ENCODE data around the gene AIPL1. TPM values are rescaled to one million over a fixed set of nuclear protein-coding genes. Genes with fewer than 3 reads are reported as not detected.
A peak's percentile ranks its signal among the peaks of the same experiment; 100 is the strongest.

AIPL1 gene
- total and polyA plus RNA-seq, 2 of the 13 experiments (the other 11 are each of a cell fraction or from before 2014, with no cell fraction given), result not detected

- FAIRE-seq, result peak; percentile 47
- peak; percentile 94 for TF ChIP-seq TFAP4 (IDR thresholded peaks at IDR 0.05; ENCODE audit: borderline replicate concordance, low read depth)
- TF ChIP-seq ZFY (CRISPR knock-in tag; IDR thresholded peaks at IDR 0.05), result peak; percentile 76; the same call in 1 of the 2 replicates
- peak; percentile 56 for TF ChIP-seq ZNF780A (CRISPR knock-in tag; IDR thresholded peaks at IDR 0.05)
- peak; percentile 32; the same call in 1 of the 2 replicates for TF ChIP-seq POLR2AphosphoS5 (IDR thresholded peaks at IDR 0.05; ENCODE audit: low read depth, low read length)
- TF ChIP-seq ZNF292 (CRISPR knock-in tag; IDR thresholded peaks at IDR 0.05; ENCODE audit: borderline replicate concordance, low read depth), result no peak
- TF ChIP-seq ZNF335 (CRISPR knock-in tag; IDR thresholded peaks at IDR 0.05), result no peak
- TF ChIP-seq ZNF230 (CRISPR knock-in tag; IDR thresholded peaks at IDR 0.05), result peak; percentile 95
- TF ChIP-seq, protein P1, sequence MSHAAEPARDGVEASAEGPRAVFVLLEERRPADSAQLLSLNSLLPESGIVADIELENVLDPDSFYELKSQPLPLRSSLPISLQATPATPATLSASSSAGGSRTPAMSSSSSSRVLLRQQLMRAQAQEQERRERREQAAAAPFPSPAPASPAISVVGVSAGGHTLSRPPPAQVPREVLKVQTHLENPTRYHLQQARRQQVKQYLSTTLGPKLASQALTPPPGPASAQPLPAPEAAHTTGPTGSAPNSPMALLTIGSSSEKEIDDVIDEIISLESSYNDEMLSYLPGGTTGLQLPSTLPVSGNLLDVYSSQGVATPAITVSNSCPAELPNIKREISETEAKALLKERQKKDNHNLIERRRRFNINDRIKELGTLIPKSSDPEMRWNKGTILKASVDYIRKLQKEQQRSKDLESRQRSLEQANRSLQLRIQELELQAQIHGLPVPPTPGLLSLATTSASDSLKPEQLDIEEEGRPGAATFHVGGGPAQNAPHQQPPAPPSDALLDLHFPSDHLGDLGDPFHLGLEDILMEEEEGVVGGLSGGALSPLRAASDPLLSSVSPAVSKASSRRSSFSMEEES (CRISPR knock-in tag; IDR thresholded peaks at IDR 0.05), result peak; percentile 71
- TF ChIP-seq, protein P2, sequence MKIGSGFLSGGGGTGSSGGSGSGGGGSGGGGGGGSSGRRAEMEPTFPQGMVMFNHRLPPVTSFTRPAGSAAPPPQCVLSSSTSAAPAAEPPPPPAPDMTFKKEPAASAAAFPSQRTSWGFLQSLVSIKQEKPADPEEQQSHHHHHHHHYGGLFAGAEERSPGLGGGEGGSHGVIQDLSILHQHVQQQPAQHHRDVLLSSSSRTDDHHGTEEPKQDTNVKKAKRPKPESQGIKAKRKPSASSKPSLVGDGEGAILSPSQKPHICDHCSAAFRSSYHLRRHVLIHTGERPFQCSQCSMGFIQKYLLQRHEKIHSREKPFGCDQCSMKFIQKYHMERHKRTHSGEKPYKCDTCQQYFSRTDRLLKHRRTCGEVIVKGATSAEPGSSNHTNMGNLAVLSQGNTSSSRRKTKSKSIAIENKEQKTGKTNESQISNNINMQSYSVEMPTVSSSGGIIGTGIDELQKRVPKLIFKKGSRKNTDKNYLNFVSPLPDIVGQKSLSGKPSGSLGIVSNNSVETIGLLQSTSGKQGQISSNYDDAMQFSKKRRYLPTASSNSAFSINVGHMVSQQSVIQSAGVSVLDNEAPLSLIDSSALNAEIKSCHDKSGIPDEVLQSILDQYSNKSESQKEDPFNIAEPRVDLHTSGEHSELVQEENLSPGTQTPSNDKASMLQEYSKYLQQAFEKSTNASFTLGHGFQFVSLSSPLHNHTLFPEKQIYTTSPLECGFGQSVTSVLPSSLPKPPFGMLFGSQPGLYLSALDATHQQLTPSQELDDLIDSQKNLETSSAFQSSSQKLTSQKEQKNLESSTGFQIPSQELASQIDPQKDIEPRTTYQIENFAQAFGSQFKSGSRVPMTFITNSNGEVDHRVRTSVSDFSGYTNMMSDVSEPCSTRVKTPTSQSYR (CRISPR knock-in tag; IDR thresholded peaks at IDR 0.05; ENCODE audit: borderline replicate concordance), result no peak; the same call in 1 of the 2 replicates
- no peak for TF ChIP-seq IKZF4 (CRISPR knock-in tag; IDR thresholded peaks at IDR 0.05; ENCODE audit: borderline replicate concordance, low read depth, not compliant biosample characterization)
- no peak for TF ChIP-seq FOXO1 (CRISPR knock-in tag; IDR thresholded peaks at IDR 0.05)
- TF ChIP-seq, protein P3, sequence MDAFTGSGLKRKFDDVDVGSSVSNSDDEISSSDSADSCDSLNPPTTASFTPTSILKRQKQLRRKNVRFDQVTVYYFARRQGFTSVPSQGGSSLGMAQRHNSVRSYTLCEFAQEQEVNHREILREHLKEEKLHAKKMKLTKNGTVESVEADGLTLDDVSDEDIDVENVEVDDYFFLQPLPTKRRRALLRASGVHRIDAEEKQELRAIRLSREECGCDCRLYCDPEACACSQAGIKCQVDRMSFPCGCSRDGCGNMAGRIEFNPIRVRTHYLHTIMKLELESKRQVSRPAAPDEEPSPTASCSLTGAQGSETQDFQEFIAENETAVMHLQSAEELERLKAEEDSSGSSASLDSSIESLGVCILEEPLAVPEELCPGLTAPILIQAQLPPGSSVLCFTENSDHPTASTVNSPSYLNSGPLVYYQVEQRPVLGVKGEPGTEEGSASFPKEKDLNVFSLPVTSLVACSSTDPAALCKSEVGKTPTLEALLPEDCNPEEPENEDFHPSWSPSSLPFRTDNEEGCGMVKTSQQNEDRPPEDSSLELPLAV (CRISPR knock-in tag; conservative IDR thresholded peaks at IDR 0.05; ENCODE audit: low read depth), result no peak
- peak; percentile 76 for TF ChIP-seq PHF21A (CRISPR knock-in tag; IDR thresholded peaks at IDR 0.05)
- TF ChIP-seq ZNF333 (CRISPR knock-in tag; IDR thresholded peaks at IDR 0.05; ENCODE audit: borderline replicate concordance), result no peak
Measured at GRCh38 chr17:6443692-6444570, 9.0 kb upstream of the AIPL1 start, which contains the start of gene PIMREG. TSS of gene PIMREG (plus strand) at chr17:6444455. CDS start at chr17:6445111, 656 bp downstream.

More at GRCh38 chr17:6443692-6444570, 9.0 kb upstream of the AIPL1 start, which contains the start of gene PIMREG:
- H3K79me2 ChIP-seq (ENCODE audit: insufficient read depth, low read length), result no peaks in the 10 kb centered on the region
- ATAC-seq (peak; percentile 97), DNase-seq (ENCODE audit: low spot score) (peak; percentile 87)
- WGBS (ENCODE audit: low lambda C conversion rate), result under 1% methylated on average over 24 of the region's 62 CpGs
- intact Hi-C loops (cut with micrococcal nuclease; ENCODE audit: unreplicated experiment) (no loop called here), in situ Hi-C loops (cut with HindIII; ENCODE audit: extremely low pct_ligation_motif_present, low pct_unique_long_range_greater_than_20kb) (no loop called here)
- CTCF ChIA-PET (ENCODE audit: low intra/inter-chr PET ratio, low total read pairs), result no interaction called here
- peak within 1 kb of the TSS; percentile 82 to 89 (median 88) for H3K4me3 ChIP-seq (replicated peaks in 1 of 3; ENCODE audit: insufficient read depth in 1 of 3, low read depth in 2 of 3, low read length in 3 of 3)
- no TSS peak for BruUV-seq (replicated peaks)
- no peaks in the 10 kb centered on the region for H3K9me3 ChIP-seq (ENCODE audit: low read length)
- H3K9ac ChIP-seq (ENCODE audit: insufficient read depth, low read depth, low read length), result peak within 1 kb of the TSS; percentile 56
- peaks cover 26% of the 10 kb centered on the region for H3K4me1 ChIP-seq (ENCODE audit: insufficient read depth, low read length)
- H3K4me2 ChIP-seq (ENCODE audit: low read depth, low read length), result peak within 1 kb of the TSS; percentile 96
- no peaks in the 10 kb centered on the region for H4K20me1 ChIP-seq (ENCODE audit: insufficient read depth, low read length)
- H3K36me3 ChIP-seq (replicated peaks in 1 of 2; ENCODE audit: control insufficient read depth in 1 of 2, insufficient read depth in 2 of 2, low read length in 2 of 2), result peaks cover 0 to 4% of the 10 kb centered on the region in 2 experiments; a peak in 2 of 5 replicates
- no peaks in the 10 kb centered on the region; a peak in 1 of 5 replicates for H3K27me3 ChIP-seq (ENCODE audit: control insufficient read depth in 1 of 2, insufficient read depth in 2 of 2, low read length in 2 of 2)
- POLR2A ChIA-PET, result no interaction called here
- H3K27ac ChIP-seq (ENCODE audit: extremely low read length, insufficient read depth, low read length), result peak within 1 kb of the TSS; percentile 64
- peak within 1 kb of the TSS; percentile 91 for H2AFZ ChIP-seq (ENCODE audit: low read length)
